Measurements from ENCODE around the gene PTPRK. TPM values are rescaled to one million over a fixed set of nuclear protein-coding genes. Genes with fewer than 3 reads are reported as not detected.

PTPRK gene
- total and polyA plus RNA-seq, 2 donors (not counting 1 experiment from before 2014, with no cell fraction given): 16.2 to 18.7 TPM

DNA sequence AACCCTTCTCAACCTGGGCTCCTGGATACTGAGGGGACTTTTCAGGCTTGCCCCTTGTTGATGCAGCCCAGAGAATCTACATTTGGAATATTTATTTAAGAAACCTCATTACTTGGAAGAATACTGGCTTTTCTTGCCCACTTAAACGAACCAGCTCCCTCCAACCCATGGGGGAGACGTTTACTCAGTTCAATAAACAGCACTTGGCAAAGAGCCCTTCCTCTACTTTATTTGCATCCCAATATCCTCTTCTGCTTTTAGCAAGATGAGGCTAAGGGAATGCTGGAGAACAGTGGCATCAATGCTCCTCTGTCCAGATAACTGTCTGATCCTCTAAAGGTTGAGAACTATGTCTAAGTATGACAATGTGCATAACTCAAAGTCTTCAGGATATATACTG lies 22.2 kb downstream of the PTPRK start:
- CTCF ChIA-PET: no interaction called here

DNA sequence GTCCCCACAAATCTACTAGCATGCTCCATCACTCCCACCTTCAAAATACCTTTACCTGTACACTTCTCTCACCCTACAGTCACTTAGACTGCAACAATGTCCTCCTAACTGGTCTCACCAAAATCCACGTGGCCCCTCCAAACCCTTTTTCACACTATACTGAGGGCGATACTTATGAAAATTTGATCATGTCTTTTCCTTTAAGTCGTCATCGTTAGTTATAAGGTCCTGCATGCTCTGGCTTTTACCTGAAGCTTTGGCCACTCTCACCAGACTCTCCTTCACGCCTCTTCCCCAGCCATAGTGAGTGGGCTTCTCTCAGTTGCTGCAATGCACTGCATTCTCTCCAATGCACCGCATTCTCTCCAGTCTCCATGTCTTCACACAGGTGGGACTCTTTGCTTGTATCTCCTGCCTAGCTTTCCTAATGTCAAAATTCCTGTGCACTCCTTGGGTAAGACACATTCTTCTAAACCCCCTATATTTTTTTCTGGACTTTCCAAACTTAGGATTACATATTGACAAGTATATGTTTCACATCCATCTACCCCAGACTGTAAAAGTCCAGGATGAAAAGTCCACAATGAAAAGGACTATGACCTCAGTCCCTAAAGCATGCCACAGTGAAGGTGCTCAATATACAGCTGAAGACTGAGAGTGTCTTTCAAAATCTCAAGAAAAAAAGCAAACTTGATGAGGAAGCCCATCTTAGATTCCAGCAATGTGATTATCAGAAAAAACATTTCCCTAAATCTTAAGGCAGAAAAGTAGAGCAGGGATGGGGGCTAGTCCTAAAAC lies 24.7 kb downstream of the PTPRK start:
- TF ChIP-seq, protein P1, sequence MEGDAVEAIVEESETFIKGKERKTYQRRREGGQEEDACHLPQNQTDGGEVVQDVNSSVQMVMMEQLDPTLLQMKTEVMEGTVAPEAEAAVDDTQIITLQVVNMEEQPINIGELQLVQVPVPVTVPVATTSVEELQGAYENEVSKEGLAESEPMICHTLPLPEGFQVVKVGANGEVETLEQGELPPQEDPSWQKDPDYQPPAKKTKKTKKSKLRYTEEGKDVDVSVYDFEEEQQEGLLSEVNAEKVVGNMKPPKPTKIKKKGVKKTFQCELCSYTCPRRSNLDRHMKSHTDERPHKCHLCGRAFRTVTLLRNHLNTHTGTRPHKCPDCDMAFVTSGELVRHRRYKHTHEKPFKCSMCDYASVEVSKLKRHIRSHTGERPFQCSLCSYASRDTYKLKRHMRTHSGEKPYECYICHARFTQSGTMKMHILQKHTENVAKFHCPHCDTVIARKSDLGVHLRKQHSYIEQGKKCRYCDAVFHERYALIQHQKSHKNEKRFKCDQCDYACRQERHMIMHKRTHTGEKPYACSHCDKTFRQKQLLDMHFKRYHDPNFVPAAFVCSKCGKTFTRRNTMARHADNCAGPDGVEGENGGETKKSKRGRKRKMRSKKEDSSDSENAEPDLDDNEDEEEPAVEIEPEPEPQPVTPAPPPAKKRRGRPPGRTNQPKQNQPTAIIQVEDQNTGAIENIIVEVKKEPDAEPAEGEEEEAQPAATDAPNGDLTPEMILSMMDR (IDR thresholded peaks at IDR 0.05): no peak
- TF ChIP-seq EZH2 (IDR thresholded peaks at IDR 0.05; ENCODE audit: borderline replicate concordance, insufficient read depth, low read depth, low read length, poor library complexity, severe bottlenecking): no peak
- Histone ChIP-seq H3K79me2 (ENCODE audit: control insufficient read depth, insufficient read depth, low read length) (no peaks in the 10 kb centered on the region), H4K20me1 (ENCODE audit: control insufficient read depth, insufficient read depth, low read length, poor library complexity, severe bottlenecking) (no peaks in the 10 kb centered on the region), H3K27me3 (replicated peaks in 1 of 4; ENCODE audit: control extremely low read depth in 1 of 4, control insufficient read depth in 3 of 4, insufficient read depth in 4 of 4, low read length in 3 of 4) (no peaks in the 10 kb centered on the region), H3K4me3 (ENCODE audit: control extremely low read depth in 1 of 5, extremely low read depth in 1 of 5, insufficient read depth in 1 of 5, low read depth in 2 of 5, low read length in 4 of 5) (no peak overlapping the region), H3K36me3 (replicated peaks in 1 of 2; ENCODE audit: control extremely low read depth in 1 of 2, control insufficient read depth in 1 of 2, extremely low read depth in 1 of 2, insufficient read depth in 2 of 2, low read length in 1 of 2) (no peaks in the 10 kb centered on the region), H3K4me2 (replicated peaks; ENCODE audit: low read depth, low read length, poor library complexity, severe bottlenecking) (no peak overlapping the region), H3K4me1 (ENCODE audit: control insufficient read depth in 2 of 2, insufficient read depth in 2 of 2, low read length in 2 of 2) (no peaks in the 10 kb centered on the region), H3K9ac (ENCODE audit: low read length) (no peak overlapping the region), H2AFZ (ENCODE audit: insufficient read depth, low read depth, low read length, poor library complexity, severe bottlenecking) (no peak overlapping the region), H3K27ac (ENCODE audit: low read length in 2 of 2) (no peak overlapping the region), H3K9me3 (ENCODE audit: control extremely low read depth in 1 of 3, control insufficient read depth in 2 of 3, insufficient read depth in 1 of 3, low read length in 2 of 3) (no peaks in the 10 kb centered on the region)
- H3K27me3 Mint-ChIP-seq: no peaks in the 10 kb centered on the region
- no peak for ATAC-seq (ENCODE audit: low read depth)
- ChIA-PET CTCF (no interaction called here), POLR2A (no interaction called here)
- H3K4me3 Mint-ChIP-seq: no peak overlapping the region
- intact Hi-C loops (cut with micrococcal nuclease): no loop called here
- WGBS (ENCODE audit: insufficient coverage): 90% methylated on average over 6 of the region's 6 CpGs
- no peaks in the 10 kb centered on the region for H3K4me1 Mint-ChIP-seq
- H3K27ac Mint-ChIP-seq: no peak overlapping the region
- H3K9me3 Mint-ChIP-seq (ENCODE audit: insufficient read depth): no peaks in the 10 kb centered on the region
- no peak for DNase-seq

More for the DNA sequence above, 22.2 kb downstream of the PTPRK start:
- no peak for TF ChIP-seq EZH2 (IDR thresholded peaks at IDR 0.05; ENCODE audit: borderline replicate concordance, insufficient read depth, low read depth, low read length, poor library complexity, severe bottlenecking)
- TF ChIP-seq, protein P1 (IDR thresholded peaks at IDR 0.05): no peak
- no peak overlapping the region for H3K27ac ChIP-seq (ENCODE audit: low read length in 2 of 2)
- no peak for ATAC-seq (ENCODE audit: low read depth)
- Mint-ChIP-seq H3K4me1 (no peaks in the 10 kb centered on the region), H3K27me3 (no peaks in the 10 kb centered on the region), H3K4me3 (no peak overlapping the region), H3K27ac (no peak overlapping the region), H3K9me3 (ENCODE audit: insufficient read depth) (no peaks in the 10 kb centered on the region)
- H3K27me3 ChIP-seq (replicated peaks in 1 of 4; ENCODE audit: control extremely low read depth in 1 of 4, control insufficient read depth in 3 of 4, insufficient read depth in 4 of 4, low read length in 3 of 4): no peaks in the 10 kb centered on the region
- no peak overlapping the region for H3K4me2 ChIP-seq (replicated peaks; ENCODE audit: low read depth, low read length, poor library complexity, severe bottlenecking)
- H3K9ac ChIP-seq (ENCODE audit: low read length): no peak overlapping the region
- H4K20me1 ChIP-seq (ENCODE audit: control insufficient read depth, insufficient read depth, low read length, poor library complexity, severe bottlenecking): no peaks in the 10 kb centered on the region
- H3K79me2 ChIP-seq (ENCODE audit: control insufficient read depth, insufficient read depth, low read length): no peaks in the 10 kb centered on the region
- no peak overlapping the region for H3K4me3 ChIP-seq (ENCODE audit: control extremely low read depth in 1 of 5, extremely low read depth in 1 of 5, insufficient read depth in 1 of 5, low read depth in 2 of 5, low read length in 4 of 5)
- WGBS (ENCODE audit: insufficient coverage): no CpG with 5 or more reads among the region's 2 CpGs
- POLR2A ChIA-PET: no interaction called here
- DNase-seq: no peak
- intact Hi-C loops (cut with micrococcal nuclease): no loop called here
- no peaks in the 10 kb centered on the region for H3K4me1 ChIP-seq (ENCODE audit: control insufficient read depth in 2 of 2, insufficient read depth in 2 of 2, low read length in 2 of 2)
- no peaks in the 10 kb centered on the region for H3K9me3 ChIP-seq (ENCODE audit: control extremely low read depth in 1 of 3, control insufficient read depth in 2 of 3, insufficient read depth in 1 of 3, low read length in 2 of 3)
- no peak overlapping the region for H2AFZ ChIP-seq (ENCODE audit: insufficient read depth, low read depth, low read length, poor library complexity, severe bottlenecking)
- H3K36me3 ChIP-seq (replicated peaks in 1 of 2; ENCODE audit: control extremely low read depth in 1 of 2, control insufficient read depth in 1 of 2, extremely low read depth in 1 of 2, insufficient read depth in 2 of 2, low read length in 1 of 2): no peaks in the 10 kb centered on the region
